GM12873 (cell line): Measurements from ENCODE around the gene CUL2.

Source experiments
- CTCF ChIP-seq: IDR thresholded peaks from 2 replicates; pipeline ENCODE4 v1.5.1; 2012; ENCODE audit warnings: low read depth, mild to moderate bottlenecking, moderate library complexity, low read length, control low read depth; ENCODE audit not compliant: insufficient read depth; ENCODE audit errors: missing control alignments

CUL2 gene

GRCh38 chr10:35056686-35057085 is 33.5 kb downstream of the CUL2 start:
- no peak for TF ChIP-seq CTCF

- no peak for TF ChIP-seq CTCF
Measured at GRCh38 chr10:35056133-35056532, 34.0 kb downstream of the CUL2 start.

DNA sequence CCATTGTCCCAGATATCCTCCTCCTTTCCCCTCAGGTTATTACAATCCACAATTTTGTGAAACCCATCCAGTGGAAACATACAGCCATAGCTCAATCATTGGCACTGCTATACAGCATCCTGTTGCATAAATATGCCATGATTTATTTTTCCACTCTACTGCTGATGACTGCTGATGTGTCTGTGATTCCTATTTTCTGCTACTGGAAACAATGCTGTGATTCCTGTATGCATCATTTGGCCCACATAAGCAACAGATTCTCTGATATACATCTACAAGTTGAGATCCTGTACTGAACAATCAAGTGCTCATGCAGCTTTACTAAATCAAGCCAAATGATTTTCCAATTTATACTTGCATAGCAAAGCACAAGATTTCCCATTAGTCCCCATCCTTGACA is 39.6 kb downstream of the CUL2 start:
- no peak for TF ChIP-seq CTCF

DNA sequence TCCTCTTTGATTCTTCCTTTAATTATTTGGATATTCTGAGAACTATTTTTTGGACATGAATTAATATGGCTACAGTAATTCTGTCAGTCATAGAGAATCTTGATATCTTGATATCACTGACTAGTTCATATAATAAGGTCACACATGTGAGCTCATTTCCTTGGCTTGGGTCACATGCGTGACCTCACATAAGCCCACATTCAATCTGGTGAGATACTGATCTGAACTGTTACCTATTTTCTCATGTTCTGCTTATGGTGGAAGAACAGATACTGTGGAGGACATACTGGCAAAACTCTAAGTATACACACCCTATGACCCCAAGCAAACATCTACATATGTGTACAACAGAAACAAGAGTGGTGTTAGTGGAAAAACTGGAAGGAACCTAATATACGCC is 44.1 kb downstream of the CUL2 start:
- no peak for TF ChIP-seq CTCF

GRCh38 chr10:35043796-35044344 is 46.3 kb downstream of the CUL2 start:
- no peak for TF ChIP-seq CTCF

GRCh38 chr10:35042783-35043182 is 47.4 kb downstream of the CUL2 start:
- TF ChIP-seq CTCF = no peak

- TF ChIP-seq CTCF = no peak
Measured at GRCh38 chr10:35041502-35041879, 48.6 kb downstream of the CUL2 start.
